Occipital lobe (tissue), 2 donors: ENCODE results near the gene GABBR1. TPM values are rescaled to one million over a fixed set of nuclear protein-coding genes. Genes with fewer than 3 reads are reported as not detected.
A peak's percentile ranks its signal among the peaks of the same experiment; 100 is the strongest.
"Not testable (repeated sequence)": the region's sequence is repeated elsewhere in the genome, so short reads cannot be mapped to it uniquely, and the experiment has no call there.

Source experiments
- DNase-seq: peaks from one replicate; lab custom pipeline; 2025; lab: John Stamatoyannopoulos, UW
- total RNA-seq: library from RNA; depleted of rRNA; stranded (reverse); fragments of >200 nt; gene quantifications from one replicate; pipeline ENCODE4 v1.2.3, GENCODE V29; 2014

GABBR1 gene
- total RNA-seq, result 91.1 TPM

GRCh38 chr6:29632789-29633533 lies at the start of gene GABBR1:
Gene GABBR1, minus strand, starts transcription at chr6:29633183. Its CDS starts 798 bp downstream, at chr6:29632385.
- DNase-seq, result peak; percentile 85

DNA sequence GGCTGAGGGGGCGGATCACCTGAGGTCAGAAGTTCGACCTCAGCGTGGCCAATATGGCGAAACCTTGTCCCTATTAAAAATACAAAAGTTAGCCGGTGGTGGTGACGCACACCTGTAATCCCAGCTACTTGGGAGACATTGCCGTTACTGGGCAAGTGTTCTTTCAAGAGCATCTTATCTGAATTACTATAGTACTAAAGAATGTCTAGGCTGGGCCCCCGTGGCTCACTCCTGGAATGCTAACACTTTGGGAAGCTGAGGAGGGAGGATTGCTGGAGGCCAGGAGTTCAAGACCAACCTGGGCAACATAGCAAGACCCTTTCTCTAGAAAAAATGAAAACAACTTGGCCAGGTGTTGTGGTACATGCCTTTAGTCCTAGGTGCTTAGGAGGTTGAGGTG lies 48.8 kb upstream of the GABBR1 start:
- no peak for DNase-seq

GRCh38 chr6:29680904-29681303 lies 47.9 kb upstream of the GABBR1 start, which contains the start of gene ZFP57:
Gene ZFP57, minus strand, starts transcription at chr6:29681152. Its CDS starts 4,149 bp downstream, at chr6:29677003.
- no peak for DNase-seq

GRCh38 chr6:29680416-29680815 lies 47.4 kb upstream of the GABBR1 start:
- DNase-seq, result no peak

DNA sequence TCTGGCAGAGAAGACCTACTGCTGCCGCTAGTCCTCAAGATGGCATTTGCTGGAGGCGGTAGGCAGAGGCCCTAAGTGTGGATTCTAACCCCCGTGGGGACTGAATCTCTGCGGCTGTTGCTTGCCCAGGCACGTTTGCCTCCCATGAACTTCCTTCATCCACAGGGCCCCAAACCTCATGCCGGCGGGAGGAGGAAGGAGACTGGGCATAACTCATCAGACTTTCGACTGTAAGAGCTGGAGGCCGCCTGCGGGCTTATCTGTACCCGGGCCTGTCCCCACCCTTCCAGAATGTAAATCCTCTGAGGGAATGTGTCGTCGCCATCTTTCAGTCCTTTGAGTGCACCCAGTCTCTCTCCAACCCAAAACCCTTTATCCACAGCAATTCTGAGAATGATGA lies 47.0 kb upstream of the GABBR1 start:
- no peak for DNase-seq

DNA sequence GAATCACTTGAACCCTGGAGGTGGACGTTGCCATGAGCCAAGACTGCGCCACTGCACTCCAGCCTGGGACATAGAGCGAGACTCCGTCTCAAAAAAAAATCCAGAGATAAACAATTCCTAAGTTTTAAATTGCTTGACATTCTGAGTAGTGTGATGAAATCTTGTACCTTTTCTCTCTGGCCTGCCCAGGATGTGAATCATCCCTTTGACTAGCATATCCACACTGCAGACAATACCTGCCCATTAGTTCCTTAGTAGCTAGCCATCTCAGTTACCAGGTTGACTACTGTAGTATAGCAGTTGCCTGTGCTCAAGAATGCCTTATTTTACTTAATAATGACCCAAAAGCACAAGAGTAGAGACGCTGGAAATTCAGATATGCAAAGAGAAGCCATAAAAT lies 45.1 kb upstream of the GABBR1 start:
- DNase-seq, result no peak

- DNase-seq, result no peak
Measured at GRCh38 chr6:29676981-29677601, 44.1 kb upstream of the GABBR1 start.

GRCh38 chr6:29675561-29675960 lies 42.6 kb upstream of the GABBR1 start:
- DNase-seq, result no peak

DNA sequence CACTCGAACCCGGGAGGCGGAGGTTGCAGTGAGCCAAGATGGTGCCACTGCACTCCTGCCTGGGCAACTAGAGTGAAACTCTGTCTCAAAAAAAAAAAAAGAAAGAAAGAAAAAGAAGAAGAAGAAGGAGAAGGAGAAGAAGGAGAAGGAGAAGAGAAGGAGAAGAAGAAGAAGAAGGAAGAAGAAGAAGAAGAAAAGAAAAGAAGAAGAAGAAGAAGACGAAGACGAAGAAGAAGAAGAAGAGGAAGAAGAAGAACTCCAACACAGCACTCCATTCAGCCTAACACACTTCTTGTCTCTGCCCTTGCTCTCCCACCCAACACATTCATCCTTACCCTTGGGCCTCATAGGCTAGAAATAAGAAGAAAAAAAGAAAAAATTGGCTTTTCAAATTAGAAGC lies 41.0 kb upstream of the GABBR1 start:
- no peak for DNase-seq

DNA sequence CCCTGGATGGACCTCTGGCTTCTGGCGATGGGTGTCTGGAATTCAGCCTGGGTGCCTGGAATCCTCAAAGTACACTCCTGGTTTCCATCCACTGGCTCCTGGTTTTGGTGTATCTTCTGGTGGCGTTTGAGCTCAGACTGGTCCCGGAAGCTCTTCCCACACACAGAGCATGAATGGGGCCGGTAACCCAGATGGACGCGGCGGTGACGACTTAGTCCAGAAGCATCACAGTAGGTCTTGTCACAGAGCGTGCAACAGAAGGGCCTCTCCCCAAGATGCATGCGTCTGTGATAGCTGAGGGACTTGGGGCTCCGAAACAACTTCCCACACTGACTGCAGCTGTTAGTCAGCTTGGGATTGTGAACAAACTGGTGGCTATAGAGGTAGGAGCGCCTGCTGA lies 40.2 kb upstream of the GABBR1 start:
- DNase-seq, result no peak

DNA sequence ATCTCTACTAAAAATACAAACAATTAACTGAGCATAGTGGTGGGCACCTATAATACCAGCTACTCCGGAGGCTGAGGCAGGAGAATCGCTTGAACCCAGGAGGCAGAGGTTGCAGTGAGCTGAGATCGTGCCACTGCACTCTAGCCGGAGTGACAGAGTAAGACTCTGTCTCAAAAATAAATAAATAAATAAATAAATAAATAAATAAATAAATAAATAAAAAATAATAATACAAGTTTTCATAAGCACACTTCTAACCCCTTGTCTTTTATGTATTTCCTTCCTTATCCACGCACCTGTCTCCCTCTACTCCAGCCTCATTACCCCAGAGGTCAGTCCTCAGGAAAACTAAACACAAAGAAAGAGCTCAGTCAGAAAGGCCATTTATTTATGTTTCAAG lies 39.1 kb upstream of the GABBR1 start:
- DNase-seq, result not testable (repeated sequence)

- no peak for DNase-seq
Measured at GRCh38 chr6:29671026-29671425, 38.0 kb upstream of the GABBR1 start.

GRCh38 chr6:29667158-29667557 lies 34.2 kb upstream of the GABBR1 start:
- no peak for DNase-seq

GRCh38 chr6:29666826-29667130 lies 33.8 kb upstream of the GABBR1 start:
- DNase-seq, result no peak

DNA sequence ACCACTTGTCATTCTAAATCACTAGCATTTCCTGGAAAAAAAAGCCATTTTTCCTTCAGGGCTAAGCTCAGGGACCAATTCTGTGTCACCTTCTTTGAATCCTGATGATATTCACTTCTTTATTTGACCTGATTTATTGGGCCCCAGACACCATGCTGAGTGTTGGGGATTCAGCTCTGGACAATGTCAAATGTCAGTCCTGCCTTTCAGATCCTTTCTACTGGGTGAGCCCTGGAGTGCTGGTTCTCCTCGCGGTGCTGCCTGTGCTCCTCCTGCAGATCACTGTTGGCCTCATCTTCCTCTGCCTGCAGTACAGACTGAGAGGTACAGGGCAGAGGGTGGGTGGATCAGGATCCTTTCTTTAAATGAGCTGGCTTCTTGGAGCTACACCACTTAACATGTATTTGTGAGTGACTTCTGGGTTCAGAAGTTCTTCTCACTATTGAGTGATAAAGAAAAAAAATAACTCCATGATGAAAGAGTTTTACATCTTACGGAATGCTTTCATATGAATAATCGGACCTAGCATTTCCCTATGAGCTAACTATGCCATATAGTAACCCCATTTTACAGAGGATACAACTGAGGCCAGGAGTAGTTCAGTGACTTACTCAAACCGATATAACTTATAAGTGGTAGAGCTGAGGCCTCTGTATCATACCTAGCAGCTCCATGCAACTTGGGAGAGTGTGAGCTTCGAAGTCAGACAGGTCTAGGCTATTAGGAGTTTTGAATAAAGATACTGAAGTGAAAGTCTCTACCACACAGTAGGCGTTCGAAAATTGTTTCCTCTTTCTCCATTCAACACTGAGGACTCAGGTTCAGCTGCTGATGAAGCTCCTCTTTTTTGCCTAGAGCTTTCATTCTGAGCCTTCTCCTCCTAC lies 33.2 kb upstream of the GABBR1 start:
- no peak for DNase-seq

DNA sequence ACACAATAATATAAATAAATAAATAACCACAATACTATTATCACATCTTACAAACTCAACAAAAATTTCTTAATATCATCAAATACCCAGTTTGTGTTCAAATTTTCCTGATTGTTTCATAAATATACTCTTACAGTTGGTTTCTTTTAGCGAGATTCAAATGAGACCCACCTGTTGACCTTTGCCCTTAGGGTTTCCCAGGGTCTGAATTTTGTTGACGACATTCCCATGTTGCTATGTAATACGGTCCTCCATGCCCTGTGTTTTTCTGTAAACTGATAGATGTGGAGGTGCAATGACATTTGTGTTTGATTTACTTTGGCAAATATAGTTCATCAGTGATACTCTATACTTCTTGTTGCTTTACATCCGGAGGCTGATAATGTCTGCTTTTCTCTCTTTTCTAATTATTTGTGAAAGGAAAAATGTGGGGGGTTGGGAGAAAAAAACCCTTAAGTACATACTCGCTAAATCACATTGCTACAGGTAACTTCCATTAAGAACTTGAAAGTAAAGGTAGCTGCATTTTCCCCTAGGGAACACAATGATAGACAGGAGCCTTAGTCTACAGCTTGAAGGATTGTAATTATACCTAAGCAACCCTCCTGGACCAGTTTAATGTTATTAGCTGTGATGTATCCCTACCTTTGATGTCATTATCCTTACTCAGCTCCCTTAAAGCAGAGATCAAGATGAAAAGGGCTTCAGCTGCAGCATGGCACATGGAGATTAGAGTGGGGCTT lies 30.5 kb upstream of the GABBR1 start:
- DNase-seq, result no peak

- DNase-seq, result not testable (repeated sequence)
Measured at GRCh38 chr6:29661502-29662141, 28.6 kb upstream of the GABBR1 start.

DNA sequence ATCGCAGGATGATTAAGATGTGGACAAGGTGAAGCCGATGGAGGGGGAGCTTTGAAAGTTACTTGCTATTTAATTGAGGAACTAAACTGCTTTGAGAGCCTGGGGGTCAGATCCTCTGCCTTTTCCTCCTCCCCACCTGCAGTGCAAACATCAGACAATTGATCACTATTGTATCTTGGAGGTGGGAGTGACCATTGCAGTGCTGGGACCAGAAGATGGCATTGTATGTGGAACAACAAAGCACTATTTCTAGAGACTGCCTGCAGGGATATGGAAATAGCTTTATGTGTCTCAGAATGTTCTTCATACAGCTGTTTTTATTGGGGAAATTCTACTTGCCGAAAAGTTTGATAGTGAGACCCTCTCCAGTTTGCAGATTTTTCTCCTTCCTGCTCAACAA lies 28.1 kb upstream of the GABBR1 start:
- DNase-seq, result no peak

DNA sequence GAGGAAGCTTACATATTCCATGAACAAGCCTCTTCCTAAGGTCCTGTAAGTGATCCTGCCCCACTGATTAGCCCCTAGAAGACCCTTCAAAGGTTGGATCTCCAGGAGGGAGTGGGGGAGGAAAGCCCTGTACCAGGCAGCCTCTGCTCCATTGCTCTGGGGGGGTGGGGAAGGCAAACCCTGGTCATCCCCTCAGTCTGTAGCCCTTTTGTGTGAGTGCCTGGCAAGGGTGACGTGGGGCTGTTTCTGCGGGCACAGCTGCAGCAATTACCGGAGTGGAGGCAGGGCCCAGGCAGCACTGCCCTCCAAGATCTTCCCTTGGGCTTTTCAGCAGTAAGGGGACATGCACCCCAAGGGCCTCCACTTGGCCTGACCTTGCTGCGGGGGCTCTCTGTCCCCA lies 23.8 kb upstream of the GABBR1 start, which contains the start of gene MOG:
Gene MOG (plus strand): TSS at position 295 of the 400 bp plus-strand sequence. CDS start 118 bp downstream, outside the sequence.
- peak; percentile 81 for DNase-seq

- no peak for DNase-seq
Measured at GRCh38 chr6:29656157-29656556, 23.2 kb upstream of the GABBR1 start.

GRCh38 chr6:29655658-29656057 lies 22.7 kb upstream of the GABBR1 start:
- DNase-seq, result no peak
